GM21515 (cell line): ENCODE data around the gene FEM1A.
"Not testable (repeated sequence)": the region's sequence is repeated elsewhere in the genome, so short reads cannot be mapped to it uniquely, and the experiment has no call there.

Experiments
- ATAC-seq: cut with Tn5 transposase; IDR thresholded peaks from one replicate; pipeline ENCODE4 v1.9.1; 2021; ENCODE audit not compliant: unreplicated experiment

The FEM1A gene

GRCh38 chr19:4811328-4812131 is 20.0 kb downstream of the FEM1A start:
- no peak for ATAC-seq

DNA sequence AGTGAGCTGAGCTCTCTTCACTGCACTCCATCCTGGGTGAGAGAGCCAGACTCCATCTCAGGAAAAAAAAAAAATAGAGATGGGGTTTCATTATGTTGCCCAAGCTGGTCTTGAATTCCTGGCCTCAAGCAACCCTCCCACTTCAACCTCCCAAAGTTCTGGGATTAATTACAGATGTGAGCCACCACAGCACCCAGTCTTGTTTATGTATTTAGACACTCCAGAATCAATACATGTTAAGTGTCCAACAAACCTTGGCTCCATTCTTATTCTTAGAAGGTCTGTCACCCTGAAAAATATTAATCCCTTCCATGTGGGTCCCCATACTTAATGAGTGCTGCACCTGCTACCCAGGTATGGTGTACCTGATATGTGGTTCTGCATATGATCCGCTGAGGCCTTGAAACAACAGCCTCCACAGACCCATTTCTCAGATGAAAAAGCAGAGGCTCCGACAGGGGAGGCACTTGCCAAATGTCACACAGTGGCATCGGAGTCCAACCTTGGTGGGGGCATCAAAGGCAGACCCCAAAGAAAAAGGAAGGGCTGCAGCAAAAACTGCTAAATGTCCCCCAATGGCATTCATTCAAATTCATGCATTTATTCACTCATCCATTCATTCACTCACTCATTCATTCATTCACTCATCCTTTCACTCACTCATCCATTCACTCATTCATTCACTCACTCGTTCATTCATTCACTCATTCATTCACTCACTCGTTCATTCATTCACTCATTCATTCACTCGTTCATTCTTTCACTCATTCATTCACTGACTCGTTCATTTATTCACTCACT is 23.3 kb downstream of the FEM1A start:
- ATAC-seq: no peak

DNA sequence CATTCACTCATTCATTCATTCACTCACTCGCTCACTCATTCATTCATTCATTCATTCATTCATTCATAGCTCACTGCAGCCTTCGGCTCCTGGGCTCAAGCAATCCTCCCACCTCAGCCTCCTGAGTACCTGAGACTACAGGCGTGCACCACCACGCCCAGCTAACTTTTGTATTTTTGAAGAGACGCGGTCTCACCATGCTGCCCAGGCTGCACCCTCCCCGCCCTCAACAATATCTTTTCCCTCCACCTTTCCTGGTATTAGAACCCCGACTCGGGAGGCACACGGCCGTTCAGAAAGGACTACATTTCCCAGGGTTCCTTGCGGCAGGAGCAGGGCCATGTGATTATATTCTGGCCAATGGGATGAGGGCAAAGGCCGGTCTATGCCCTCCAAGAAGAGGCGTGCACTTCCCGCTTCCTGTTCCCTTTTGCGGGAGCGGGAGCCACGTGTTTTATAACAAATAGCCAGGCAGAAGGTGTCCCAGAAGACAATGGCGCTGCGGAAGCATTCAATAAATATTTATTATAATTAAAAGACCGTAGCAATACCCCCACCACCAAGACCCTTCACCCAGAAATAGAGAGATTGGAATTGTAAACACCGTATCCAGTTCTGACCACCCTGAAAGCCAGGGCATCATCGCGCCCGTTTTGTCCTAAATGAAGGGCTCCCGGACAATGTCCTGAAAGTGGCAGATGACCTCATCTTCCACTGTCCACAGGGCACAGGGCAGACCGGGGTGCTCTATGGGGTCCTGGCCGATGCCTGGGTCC is 24.1 kb downstream of the FEM1A start:
- ATAC-seq: no peak

DNA sequence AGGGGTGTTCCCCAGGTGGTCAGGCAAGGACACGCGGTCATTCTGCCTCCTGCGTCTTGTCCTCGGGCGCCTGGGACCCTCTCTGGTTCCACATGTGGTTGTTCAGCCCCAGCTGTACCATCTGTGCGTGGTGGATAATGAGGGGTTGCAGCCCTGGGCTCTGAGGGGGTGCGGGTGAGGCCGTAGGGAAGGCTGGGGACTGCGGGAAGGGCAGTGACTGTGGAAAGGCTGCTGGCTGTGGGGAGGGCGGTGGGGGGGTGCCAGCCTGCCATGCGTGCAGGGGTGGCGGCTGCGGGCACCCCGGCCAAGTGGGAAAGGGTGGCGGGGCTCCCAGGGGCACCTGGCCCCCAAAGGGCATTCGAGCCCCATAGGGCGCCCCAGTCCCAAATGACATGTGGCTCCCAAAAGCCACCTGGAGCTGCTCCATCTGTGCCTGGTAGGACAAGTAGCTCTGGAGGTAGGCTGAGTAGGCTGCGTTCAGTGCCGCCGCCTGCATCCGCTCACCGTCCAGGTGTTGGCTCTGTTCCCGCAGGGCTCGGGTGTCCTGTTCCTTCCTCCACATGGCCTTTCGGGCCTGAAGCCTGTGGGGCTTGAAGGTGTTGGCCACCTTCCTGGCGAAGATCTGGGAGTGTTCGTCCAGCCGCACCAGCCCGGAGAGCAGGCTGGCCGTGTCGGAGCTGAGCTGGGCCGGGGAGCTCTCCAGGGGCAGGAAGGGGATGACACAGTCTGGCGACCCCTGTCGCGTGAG is 24.8 kb downstream of the FEM1A start:
- no peak for ATAC-seq

DNA sequence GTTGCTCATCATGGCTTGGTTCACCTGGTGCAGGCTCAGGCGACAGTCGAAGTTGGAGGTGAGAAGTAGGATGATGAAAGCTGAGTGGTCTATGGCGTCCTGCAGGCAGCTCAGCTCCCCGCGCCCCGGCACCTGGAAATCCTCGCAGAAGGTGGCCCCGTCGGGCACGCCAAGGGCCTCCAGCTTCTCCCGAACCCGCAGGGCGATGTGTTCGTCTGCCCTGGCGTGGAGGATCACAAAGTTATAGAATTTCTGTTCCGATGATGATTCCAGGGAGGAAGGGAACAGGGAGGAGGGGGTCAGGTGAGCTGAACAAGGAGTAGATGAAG is 25.4 kb downstream of the FEM1A start:
- ATAC-seq: no peak

GRCh38 chr19:4817467-4818277 is 26.1 kb downstream of the FEM1A start:
- no peak for ATAC-seq

- no peak for ATAC-seq
Observed at GRCh38 chr19:4821265-4821664, 29.7 kb downstream of the FEM1A start.

GRCh38 chr19:4822354-4822753 is 30.8 kb downstream of the FEM1A start:
- ATAC-seq: not testable (repeated sequence)

GRCh38 chr19:4823577-4823976 is 32.0 kb downstream of the FEM1A start:
- ATAC-seq: no peak

- no peak for ATAC-seq
Observed at GRCh38 chr19:4829001-4829712, 37.6 kb downstream of the FEM1A start.

DNA sequence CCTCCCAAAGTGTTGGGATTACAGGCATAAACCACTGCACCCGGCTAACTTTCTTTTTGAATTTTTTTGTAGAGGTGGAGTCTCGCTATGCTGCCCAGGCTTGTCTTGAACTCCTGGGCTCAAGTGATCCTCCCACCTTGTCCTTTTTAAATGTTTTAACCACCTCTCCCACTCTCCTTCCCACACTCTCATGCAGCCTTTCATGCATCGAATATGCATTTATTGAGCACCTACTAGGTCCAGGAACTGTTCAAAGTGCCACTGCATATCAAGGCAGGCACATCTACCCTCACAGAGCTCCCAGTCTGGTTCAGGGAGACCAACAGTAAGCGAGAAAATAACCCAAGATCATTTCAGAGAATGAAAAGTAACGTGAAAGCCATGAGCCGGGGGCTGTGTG is 38.8 kb downstream of the FEM1A start:
- ATAC-seq: no peak

DNA sequence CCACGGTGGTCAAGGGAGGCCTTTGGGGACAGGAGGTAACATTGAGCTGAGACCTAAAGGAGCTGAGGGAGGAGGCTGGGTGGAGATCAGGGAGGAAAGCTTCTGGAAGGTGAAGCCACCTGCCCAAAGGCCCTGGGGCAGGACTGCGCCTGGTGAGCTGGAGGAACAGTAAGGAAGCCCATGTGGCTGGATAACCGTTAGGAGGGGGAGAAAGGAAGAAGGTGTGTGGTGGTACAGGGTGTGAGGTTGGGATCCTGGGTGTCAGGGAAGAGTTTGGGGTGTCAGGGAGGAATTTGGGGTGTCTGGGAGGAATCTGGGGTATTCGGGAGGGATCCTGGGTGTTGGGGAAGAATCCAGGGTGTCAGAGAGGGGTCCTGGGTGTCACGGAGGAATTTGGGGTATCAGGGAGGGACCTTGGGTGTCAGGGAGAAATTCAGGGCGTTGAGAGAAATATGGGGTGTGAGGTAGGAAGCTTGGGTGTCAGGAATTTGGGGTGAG is 39.3 kb downstream of the FEM1A start:
- ATAC-seq: no peak

- ATAC-seq: no peak
Observed at GRCh38 chr19:4831304-4831978, 39.9 kb downstream of the FEM1A start, which contains the start of gene TICAM1. TICAM1 (minus strand) TSS chr19:4831712; CDS start chr19:4818377, 13,335 bp downstream.

DNA sequence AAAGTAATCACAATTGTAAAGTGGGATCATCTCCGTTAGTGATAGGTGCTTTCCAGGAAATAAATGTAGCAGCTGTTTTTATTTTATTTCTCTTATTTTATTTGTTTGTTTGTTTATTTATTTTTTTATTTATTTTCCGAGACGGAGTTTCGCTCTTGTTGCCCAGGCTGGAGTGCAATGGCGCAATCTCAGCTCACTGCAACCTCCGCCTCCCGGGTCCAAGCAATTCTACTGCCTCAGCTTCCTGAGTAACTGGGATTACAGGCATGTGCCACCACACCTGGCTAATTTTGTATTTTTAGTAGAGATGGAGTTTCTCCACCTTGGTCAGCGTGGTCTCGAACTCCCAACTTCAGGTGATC is 40.4 kb downstream of the FEM1A start:
- ATAC-seq: not testable (repeated sequence)

DNA sequence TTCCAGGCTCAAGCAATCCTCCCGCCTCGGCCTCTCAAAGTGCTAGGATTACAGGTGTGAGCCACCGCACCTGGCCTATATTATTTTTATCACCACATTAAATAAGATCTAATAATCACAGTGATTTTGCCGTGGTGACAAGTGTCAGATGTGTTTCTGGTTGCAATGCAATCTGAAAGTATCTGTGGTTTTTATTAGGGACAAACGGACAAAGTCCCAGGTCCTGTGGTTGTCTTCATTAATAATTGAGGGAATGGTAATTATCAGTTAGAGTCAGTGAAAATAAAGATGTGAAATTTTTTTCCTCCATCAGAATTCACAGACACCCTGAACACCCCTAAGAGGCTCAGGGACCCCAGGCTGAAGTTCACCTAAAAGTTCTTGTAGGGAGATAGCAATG is 41.2 kb downstream of the FEM1A start:
- ATAC-seq: no peak

GRCh38 chr19:4839192-4839591 is 47.7 kb downstream of the FEM1A start:
- ATAC-seq: no peak

GRCh38 chr19:4843647-4843965 is 52.1 kb downstream of the FEM1A start:
- no peak for ATAC-seq

GRCh38 chr19:4844348-4845179 is 53.0 kb downstream of the FEM1A start:
- no peak for ATAC-seq
